ENCODE data around the gene ATG16L2. TPM values are rescaled to one million over a fixed set of nuclear protein-coding genes. Genes with fewer than 3 reads are reported as not detected.
"Not testable (repeated sequence)": the region's sequence is repeated elsewhere in the genome, so short reads cannot be mapped to it uniquely, and the experiment has no call there.

ATG16L2 gene
- total and polyA plus RNA-seq, 9 of the 15 experiments (the other 6 are each of a cell fraction or from before 2014, with no cell fraction given), result 0.18 to 11.2 (median 6.2) TPM

DNA sequence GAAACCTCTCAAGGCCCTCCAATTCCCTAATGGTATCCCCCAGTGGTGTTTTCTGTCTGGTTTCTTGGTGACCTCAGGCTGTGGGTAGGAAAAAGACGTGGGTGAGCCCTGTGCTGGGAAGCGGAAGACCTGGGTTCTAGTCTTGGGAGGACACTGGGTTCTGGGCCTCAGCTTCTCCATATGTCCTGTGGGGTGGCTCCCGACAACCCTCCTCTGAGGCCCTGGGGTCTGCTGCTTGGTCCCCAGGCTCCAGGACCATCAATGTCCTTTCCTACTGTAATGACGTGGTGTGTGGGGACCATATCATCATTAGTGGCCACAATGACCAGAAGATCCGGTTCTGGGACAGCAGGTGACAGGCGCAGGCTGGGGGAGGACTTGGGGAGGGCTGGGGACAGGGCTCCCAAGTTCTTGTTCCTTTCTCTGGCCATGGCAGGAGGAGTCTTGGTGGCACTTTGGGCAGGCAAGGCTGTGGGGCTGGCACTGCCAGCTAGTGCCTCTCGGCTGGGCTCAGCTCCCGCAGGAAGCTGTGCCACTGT, 12.8 kb downstream of the ATG16L2 start (continued):
- TF ChIP-seq, protein P1, sequence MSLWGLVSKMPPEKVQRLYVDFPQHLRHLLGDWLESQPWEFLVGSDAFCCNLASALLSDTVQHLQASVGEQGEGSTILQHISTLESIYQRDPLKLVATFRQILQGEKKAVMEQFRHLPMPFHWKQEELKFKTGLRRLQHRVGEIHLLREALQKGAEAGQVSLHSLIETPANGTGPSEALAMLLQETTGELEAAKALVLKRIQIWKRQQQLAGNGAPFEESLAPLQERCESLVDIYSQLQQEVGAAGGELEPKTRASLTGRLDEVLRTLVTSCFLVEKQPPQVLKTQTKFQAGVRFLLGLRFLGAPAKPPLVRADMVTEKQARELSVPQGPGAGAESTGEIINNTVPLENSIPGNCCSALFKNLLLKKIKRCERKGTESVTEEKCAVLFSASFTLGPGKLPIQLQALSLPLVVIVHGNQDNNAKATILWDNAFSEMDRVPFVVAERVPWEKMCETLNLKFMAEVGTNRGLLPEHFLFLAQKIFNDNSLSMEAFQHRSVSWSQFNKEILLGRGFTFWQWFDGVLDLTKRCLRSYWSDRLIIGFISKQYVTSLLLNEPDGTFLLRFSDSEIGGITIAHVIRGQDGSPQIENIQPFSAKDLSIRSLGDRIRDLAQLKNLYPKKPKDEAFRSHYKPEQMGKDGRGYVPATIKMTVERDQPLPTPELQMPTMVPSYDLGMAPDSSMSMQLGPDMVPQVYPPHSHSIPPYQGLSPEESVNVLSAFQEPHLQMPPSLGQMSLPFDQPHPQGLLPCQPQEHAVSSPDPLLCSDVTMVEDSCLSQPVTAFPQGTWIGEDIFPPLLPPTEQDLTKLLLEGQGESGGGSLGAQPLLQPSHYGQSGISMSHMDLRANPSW (CRISPR knock-in tag; IDR thresholded peaks at IDR 0.05), result no peak

DNA sequence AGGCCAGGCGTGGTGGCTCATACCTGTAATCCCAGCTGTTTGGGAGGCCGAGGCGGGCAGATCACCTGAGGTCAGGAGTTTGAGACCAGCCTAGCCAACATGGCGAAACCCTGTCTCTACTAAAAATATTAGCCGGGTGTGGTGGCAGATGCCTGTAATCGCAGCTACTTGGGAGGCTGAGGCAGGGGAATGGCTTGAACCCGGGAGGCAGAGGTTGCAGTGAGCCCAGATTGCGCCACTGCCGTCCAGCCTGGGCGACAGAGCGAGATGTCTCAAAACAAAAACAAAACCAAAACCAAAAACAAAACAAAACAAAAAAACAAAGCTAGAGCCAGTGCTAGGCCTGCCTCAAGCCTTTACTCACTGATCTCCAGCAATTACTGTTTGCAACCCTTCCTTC, 13.4 kb downstream of the ATG16L2 start:
- BruUV-seq (replicated peaks); H3K4me3 ChIP-seq; H3K36me3 ChIP-seq (ENCODE audit: control insufficient read depth, insufficient read depth, low read length); H3K9me1 ChIP-seq (ENCODE audit: control insufficient read depth, insufficient read depth, low read length); CTCF ChIA-PET (ENCODE audit: low intra/inter-chr PET ratio); H3K27me3 ChIP-seq (ENCODE audit: control insufficient read depth in 2 of 2, insufficient read depth in 2 of 2, low read length in 2 of 2); H3K9ac ChIP-seq (ENCODE audit: insufficient read depth in 1 of 2, low read depth in 2 of 2, low read length in 2 of 2); H2AFZ ChIP-seq (ENCODE audit: low read depth, low read length); H3K79me2 ChIP-seq (ENCODE audit: control insufficient read depth, insufficient read depth, low read length); ATAC-seq; H4K20me1 ChIP-seq (replicated peaks; ENCODE audit: control insufficient read depth, insufficient read depth, low read length); H3K27ac ChIP-seq (ENCODE audit: extremely low read depth, low read depth, low read length); intact Hi-C loops (cut with micrococcal nuclease); FAIRE-seq; H3K9me3 ChIP-seq (replicated peaks; ENCODE audit: control insufficient read depth, insufficient read depth, low read depth, low read length); DNase-seq (ENCODE audit: extremely low read depth in 1 of 4, low spot score in 3 of 4); H3K4me2 ChIP-seq (ENCODE audit: insufficient read depth, low read length): not testable (repeated sequence)
- 74% methylated on average over 11 of the region's 11 CpGs for WGBS (ENCODE audit: insufficient coverage, low coverage, missing lambda C conversion rate)
- peaks cover 0 to 20% of the 10 kb centered on the region in 2 experiments; a peak in 2 of 5 replicates for H3K4me1 ChIP-seq (replicated peaks in 1 of 2; ENCODE audit: control insufficient read depth in 2 of 2, insufficient read depth in 2 of 2, low read length in 2 of 2)
- POLR2A ChIA-PET, result interaction anchor here (0.5 to 1.3 kb wide), 5 partner anchors 12 to 315 kb away, joined by 3 to 7 read pairs (median 4); partner anchors contain the start of gene FCHSD2
- in situ Hi-C loops (cut with MboI), result loop anchor here (5.0 kb wide), 1 partner anchor 415 kb away; no protein-coding TSS in a partner anchor

Measured in K562 (cell line).